Measurements from ENCODE around the gene DEPP1.
A peak's percentile ranks its signal among the peaks of the same experiment; 100 is the strongest.

Gene DEPP1

GRCh38 chr10:44978213-44978569 lies 418 bp downstream of the DEPP1 start:
- no peak for DNase-seq

DNA sequence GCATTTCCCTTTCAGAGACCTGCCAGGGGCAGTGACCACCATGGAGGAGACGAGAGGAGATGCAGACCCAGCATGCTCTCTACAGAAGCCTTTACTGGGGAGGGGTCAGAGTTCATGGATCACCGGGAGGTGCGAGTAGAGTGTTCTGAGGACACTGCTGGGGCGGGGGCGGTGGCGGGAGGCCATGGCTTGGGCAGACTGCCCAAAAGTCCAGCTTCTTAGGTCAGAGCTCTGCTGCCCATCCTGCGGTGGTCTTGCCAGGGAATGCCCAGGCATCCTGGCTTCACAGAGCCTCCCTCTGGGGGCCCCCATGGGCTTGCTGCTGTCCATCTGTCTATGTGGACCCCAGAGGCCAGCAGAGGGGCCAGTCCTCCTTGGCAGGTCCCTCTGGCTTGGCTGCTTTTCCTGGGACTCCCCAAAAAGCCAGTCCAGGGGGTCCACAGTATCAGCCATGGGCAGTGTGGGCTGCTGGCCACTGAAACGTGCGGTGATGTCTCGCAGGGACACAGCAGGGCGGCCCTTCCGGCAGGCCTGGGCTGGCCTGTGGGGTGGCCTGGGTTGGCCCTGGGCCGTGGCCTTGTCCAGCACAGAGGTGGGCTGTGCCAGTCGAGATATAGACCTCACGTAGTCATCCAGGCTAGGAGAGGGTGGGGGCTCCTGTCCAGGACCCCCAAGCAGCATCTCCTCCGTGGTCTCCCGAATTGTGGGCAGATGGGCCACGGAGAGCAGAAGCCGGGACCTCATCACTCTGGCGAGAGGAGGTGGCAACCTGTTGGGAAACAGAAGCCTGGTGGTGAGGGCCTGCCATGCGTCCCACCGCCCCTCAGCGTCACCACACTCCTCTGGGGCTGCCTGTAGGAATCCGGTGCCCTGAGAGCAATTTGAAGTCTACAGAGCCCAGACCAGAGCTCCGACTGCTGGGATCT lies 1.1 kb downstream of the DEPP1 start:
- no peak for DNase-seq

GRCh38 chr10:44976352-44977198 lies 2.0 kb downstream of the DEPP1 start:
- no peak for DNase-seq

- DNase-seq: no peak
These were observed 2.9 kb downstream of the DEPP1 start for GRCh38 chr10:44975431-44976331.

DNA sequence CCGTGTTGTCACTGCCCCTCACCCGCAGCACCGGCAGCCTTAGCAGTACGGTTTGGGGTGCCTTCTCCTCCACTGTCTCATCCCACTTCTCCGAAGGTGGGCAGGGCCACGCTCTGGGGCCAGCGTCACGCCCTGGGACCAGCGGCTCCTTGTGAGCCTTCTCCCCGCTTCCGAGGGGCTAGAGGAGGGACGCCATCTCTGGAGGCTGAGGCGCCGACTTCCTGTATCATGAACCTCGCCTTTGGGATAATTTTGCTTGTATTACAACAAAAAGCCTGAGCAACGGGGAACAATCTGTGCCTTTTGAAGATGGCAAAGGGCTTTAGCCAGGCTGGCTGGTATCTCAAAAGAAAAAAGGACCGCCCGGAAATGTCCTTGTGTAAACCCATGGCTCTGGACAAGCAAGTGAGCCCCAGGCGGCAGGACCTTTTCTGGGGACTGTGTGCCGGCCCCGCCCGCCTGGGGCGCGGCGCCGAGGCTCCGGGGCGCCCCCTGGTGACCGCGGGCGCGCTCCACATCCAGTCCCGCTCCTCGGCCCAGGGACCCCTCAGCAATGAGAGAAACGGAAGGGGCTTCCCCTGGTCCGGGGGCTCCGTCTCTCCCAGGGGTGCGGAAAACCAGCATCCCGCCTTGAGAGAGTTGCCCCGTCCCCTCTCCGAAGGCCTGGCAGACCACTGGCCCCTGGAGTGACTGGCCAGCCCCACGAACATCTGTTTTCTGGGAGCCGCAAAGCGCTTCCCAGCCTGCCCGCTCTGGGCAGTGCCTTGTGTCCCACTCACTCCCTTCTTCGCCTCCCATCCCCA lies 3.8 kb downstream of the DEPP1 start:
- DNase-seq: peak; percentile 67

- DNase-seq: no peak
These were observed 4.5 kb downstream of the DEPP1 start for GRCh38 chr10:44974082-44974627.

GRCh38 chr10:44973323-44974081 lies 5.1 kb downstream of the DEPP1 start:
- DNase-seq: no peak

GRCh38 chr10:44972874-44973306 lies 5.7 kb downstream of the DEPP1 start:
- no peak for DNase-seq

- DNase-seq: no peak
These were observed 6.5 kb downstream of the DEPP1 start for GRCh38 chr10:44971935-44972757.

DNA sequence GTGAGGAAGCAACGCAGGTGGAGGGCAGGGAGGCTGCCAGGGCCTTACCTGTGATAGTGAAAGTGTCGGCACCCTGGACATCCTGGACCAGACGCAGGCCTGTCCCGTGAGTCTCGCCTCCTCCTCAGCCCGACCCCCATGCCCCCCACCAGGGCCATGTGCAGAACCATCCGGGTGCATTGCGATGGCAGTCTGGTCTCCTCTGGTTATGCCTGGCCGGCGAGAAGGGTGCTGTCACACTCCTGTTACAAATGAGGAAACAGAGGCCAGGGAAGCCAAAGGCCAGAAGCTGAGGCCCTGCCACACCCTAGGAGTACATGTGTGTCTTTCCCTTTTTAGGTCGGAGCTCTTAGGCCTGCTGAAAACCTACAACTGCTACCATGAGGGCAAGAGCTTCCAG lies 7.2 kb downstream of the DEPP1 start:
- no peak for DNase-seq

- DNase-seq: no peak
These were observed 7.7 kb downstream of the DEPP1 start for GRCh38 chr10:44970812-44971395.

GRCh38 chr10:44969854-44970253 lies 8.8 kb downstream of the DEPP1 start:
- no peak for DNase-seq

- peak; percentile 50 for DNase-seq
These were observed 9.9 kb downstream of the DEPP1 start for GRCh38 chr10:44968500-44969400.

GRCh38 chr10:44968091-44968490 lies 10.5 kb downstream of the DEPP1 start:
- DNase-seq: peak; percentile 19

- no peak for DNase-seq
These were observed 11.0 kb downstream of the DEPP1 start for GRCh38 chr10:44967616-44968015.

DNA sequence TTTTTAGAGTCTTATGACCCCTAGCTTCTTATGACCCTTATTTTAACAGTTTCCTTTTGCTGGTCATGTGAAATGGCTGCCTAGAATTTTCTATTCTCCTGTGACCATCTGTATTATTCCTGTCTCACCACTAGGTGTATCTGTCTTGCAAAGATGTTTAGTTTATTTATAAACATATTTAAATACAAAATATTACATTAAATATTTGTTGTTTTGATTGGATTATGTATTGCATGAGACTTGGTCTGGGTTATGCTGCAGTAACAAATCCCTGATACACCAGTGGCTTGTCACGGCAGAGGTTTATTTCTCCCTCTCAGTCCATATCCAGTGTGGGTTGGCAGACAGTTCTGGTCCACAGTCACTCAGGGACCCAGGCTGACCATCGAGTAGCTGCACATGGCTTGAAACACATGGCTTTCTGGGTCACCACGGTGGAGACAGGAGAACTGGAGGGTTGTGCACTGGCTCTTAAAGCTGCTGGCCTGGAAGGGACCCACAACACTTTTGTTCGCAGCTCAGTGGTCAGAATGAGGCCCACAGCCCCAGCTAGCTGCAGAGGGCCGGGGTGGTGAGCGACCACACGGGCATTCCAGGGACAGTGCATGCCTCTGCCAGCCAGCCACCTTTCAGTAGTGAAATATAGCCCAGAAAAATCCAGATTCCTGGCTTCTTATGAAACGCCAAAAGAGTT lies 11.6 kb downstream of the DEPP1 start:
- DNase-seq: no peak

- no peak for DNase-seq
These were observed 12.3 kb downstream of the DEPP1 start for GRCh38 chr10:44966129-44966815.
